Parathyroid adenoma (tissue), 2 donors: ENCODE data around the gene KCNIP3.

Source experiments
- H2AFZ ChIP-seq: fragments of 300-600 bp; sonication (generic); one replicate; pipeline ENCODE4 v1.7.0; 2017; ENCODE audit warnings: antibody characterized with exemption, mild to moderate bottlenecking
- H3K27ac ChIP-seq: fragments of 300-600 bp; sonication (generic); one replicate; pipeline ENCODE4 v1.7.0; 2017
- H3K27me3 ChIP-seq: fragments of 300-600 bp; sonication (generic); one replicate; pipeline ENCODE4 v1.7.0; 2017; ENCODE audit warnings: low read length; ENCODE audit not compliant: control insufficient read depth, insufficient read depth
- H3K36me3 ChIP-seq: fragments of 300-600 bp; sonication (generic); one replicate; pipeline ENCODE4 v1.7.0; 2017; ENCODE audit warnings: low read length; ENCODE audit not compliant: control insufficient read depth, insufficient read depth
- H3K4me1 ChIP-seq: fragments of 300-600 bp; sonication (generic); one replicate; pipeline ENCODE4 v1.7.0; 2017; ENCODE audit warnings: control low read depth
- H3K4me2 ChIP-seq: fragments of 300-600 bp; sonication (generic); one replicate; pipeline ENCODE4 v1.7.0; 2017; ENCODE audit warnings: low read length
- H3K4me3 ChIP-seq: fragments of 300-600 bp; sonication (generic); one replicate; pipeline ENCODE4 v1.7.0; 2017; ENCODE audit warnings: low read depth, low read length
- H3K79me2 ChIP-seq: fragments of 300-600 bp; sonication (generic); one replicate; pipeline ENCODE4 v1.7.0; 2017; ENCODE audit warnings: control low read depth
- H3K9ac ChIP-seq: fragments of 300-600 bp; sonication (generic); one replicate; pipeline ENCODE4 v1.7.0; 2017; ENCODE audit warnings: mild to moderate bottlenecking
- H3K9me3 ChIP-seq: fragments of 300-600 bp; sonication (generic); one replicate; pipeline ENCODE4 v1.7.0; 2017; ENCODE audit warnings: low read length; ENCODE audit not compliant: control insufficient read depth
- CTCF ChIP-seq: fragments of 300-600 bp; sonication (generic); IDR thresholded peaks from one replicate; pipeline ENCODE4 v1.7.0; 2017; ENCODE audit warnings: antibody characterized with exemption, mild to moderate bottlenecking
- donor health status: primary hyperparathyroidism.

KCNIP3 gene

GRCh38 chr2:95356821-95357700 is 59.9 kb downstream of the KCNIP3 start:
- Histone ChIP-seq H3K9ac (no peak overlapping the region), H3K27me3 (no peaks in the 10 kb centered on the region), H3K27ac (no peak overlapping the region), H3K36me3 (no peaks in the 10 kb centered on the region), H3K4me1 (peaks cover 4% of the 10 kb centered on the region), H3K4me2 (no peak overlapping the region), H3K9me3 (no peaks in the 10 kb centered on the region), H3K4me3 (no peak overlapping the region), H2AFZ (no peak overlapping the region), H3K79me2 (peaks cover 30% of the 10 kb centered on the region)
- TF ChIP-seq CTCF: no peak

DNA sequence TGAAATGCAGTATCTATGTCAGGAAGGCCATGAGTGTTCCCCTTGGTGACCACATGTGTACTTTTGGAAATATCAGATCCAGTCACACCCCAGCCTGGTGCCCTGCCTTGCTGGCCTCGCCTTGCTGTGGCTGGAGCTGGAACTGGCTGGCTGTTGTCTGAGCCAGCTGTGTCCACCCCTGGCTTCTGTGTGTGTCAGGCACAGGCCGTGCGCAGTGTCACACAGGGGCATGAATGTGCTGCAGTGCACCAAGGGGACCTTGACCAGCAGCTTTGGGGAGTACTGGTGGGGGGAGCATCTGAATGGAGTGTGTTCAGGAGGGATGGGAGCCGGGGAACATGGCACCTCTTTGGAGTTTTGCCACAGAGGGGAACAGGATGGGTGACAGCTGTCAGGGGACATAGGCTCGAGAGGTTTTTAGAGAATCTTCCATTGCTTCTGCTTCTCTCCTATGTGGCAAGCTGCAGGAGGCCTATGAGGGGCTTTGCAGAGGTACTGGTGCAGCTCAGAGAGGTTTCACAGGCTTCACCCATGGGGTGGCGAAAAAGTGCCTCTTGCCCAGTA is 60.7 kb downstream of the KCNIP3 start:
- peaks cover 29% of the 10 kb centered on the region for H3K79me2 ChIP-seq
- H3K9ac ChIP-seq: no peak overlapping the region
- H3K4me1 ChIP-seq: peaks cover 4% of the 10 kb centered on the region
- H3K9me3 ChIP-seq: no peaks in the 10 kb centered on the region
- no peaks in the 10 kb centered on the region for H3K36me3 ChIP-seq
- H3K27ac ChIP-seq: no peak overlapping the region
- H3K4me3 ChIP-seq: no peak overlapping the region
- no peak overlapping the region for H2AFZ ChIP-seq
- H3K27me3 ChIP-seq: no peaks in the 10 kb centered on the region
- TF ChIP-seq CTCF: no peak
- no peak overlapping the region for H3K4me2 ChIP-seq

GRCh38 chr2:95359031-95359430 is 61.9 kb downstream of the KCNIP3 start:
- Histone ChIP-seq H3K79me2 (peaks cover 22% of the 10 kb centered on the region), H2AFZ (no peak overlapping the region), H3K4me2 (no peak overlapping the region), H3K9ac (no peak overlapping the region), H3K36me3 (no peaks in the 10 kb centered on the region), H3K9me3 (no peaks in the 10 kb centered on the region), H3K4me3 (no peak overlapping the region), H3K27me3 (no peaks in the 10 kb centered on the region), H3K27ac (no peak overlapping the region), H3K4me1 (peaks cover 4% of the 10 kb centered on the region)
- no peak for TF ChIP-seq CTCF

DNA sequence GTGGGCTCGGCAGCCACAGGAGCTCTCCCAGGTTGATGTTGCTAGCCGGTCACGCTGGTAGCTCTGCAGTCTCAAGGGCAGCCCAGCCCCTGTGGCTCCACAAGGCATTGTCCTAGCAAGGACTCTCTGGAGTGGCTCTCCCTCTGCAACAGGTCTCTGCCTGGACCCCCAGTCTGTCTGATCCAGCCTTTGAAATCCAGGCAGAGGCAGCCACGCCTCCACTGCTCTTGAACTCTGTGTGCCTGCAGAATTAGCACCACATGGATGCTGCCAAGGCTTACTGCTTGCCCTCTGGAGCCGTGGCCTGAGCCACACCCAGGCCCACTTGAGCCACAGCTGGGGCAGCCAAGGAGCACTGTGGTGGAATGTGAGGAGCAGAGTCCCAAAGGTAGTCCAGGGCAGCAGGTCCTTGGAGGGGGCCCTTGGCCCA is 62.4 kb downstream of the KCNIP3 start:
- no peak overlapping the region for H3K4me2 ChIP-seq
- no peak overlapping the region for H2AFZ ChIP-seq
- H3K79me2 ChIP-seq: peaks cover 20% of the 10 kb centered on the region
- no peaks in the 10 kb centered on the region for H3K27me3 ChIP-seq
- H3K9ac ChIP-seq: no peak overlapping the region
- no peak for TF ChIP-seq CTCF
- H3K27ac ChIP-seq: no peak overlapping the region
- no peaks in the 10 kb centered on the region for H3K9me3 ChIP-seq
- H3K4me1 ChIP-seq: peaks cover 4% of the 10 kb centered on the region
- H3K4me3 ChIP-seq: no peak overlapping the region
- H3K36me3 ChIP-seq: no peaks in the 10 kb centered on the region
